Measurements from ENCODE around the gene FBXW8. TPM values are rescaled to one million over a fixed set of nuclear protein-coding genes. Genes with fewer than 3 reads are reported as not detected.

Gene FBXW8
- total and polyA plus RNA-seq, 4 donors, result 1.9 to 7.1 (median 4.9) TPM

- no peak for DNase-seq (ENCODE audit: low spot score)
- WGBS, result 98% methylated on average over 3 of the region's 3 CpGs
- H3K27ac ChIP-seq (ENCODE audit: low read depth in 1 of 2, low read length in 2 of 2), result no peak overlapping the region
- H3K27me3 ChIP-seq (ENCODE audit: control insufficient read depth in 4 of 4, insufficient read depth in 4 of 4, low read length in 3 of 4), result no peaks in the 10 kb centered on the region
- TF ChIP-seq HNF4A (conservative IDR thresholded peaks at IDR 0.05) (no peak), MAX (IDR thresholded peaks at IDR 0.05) (no peak), GABPA (IDR thresholded peaks at IDR 0.05 in 1 of 2, conservative IDR thresholded peaks at IDR 0.05 in 1 of 2) (no peak), JUND (IDR thresholded peaks at IDR 0.05) (no peak), RAD21 (IDR thresholded peaks at IDR 0.05) (no peak), SP1 (IDR thresholded peaks at IDR 0.05) (no peak), TAF1 (conservative IDR thresholded peaks at IDR 0.05) (no peak), EGR1 (IDR thresholded peaks at IDR 0.05; ENCODE audit: low read depth in 2 of 2) (no peak)
- TF ChIP-seq, protein P1, sequence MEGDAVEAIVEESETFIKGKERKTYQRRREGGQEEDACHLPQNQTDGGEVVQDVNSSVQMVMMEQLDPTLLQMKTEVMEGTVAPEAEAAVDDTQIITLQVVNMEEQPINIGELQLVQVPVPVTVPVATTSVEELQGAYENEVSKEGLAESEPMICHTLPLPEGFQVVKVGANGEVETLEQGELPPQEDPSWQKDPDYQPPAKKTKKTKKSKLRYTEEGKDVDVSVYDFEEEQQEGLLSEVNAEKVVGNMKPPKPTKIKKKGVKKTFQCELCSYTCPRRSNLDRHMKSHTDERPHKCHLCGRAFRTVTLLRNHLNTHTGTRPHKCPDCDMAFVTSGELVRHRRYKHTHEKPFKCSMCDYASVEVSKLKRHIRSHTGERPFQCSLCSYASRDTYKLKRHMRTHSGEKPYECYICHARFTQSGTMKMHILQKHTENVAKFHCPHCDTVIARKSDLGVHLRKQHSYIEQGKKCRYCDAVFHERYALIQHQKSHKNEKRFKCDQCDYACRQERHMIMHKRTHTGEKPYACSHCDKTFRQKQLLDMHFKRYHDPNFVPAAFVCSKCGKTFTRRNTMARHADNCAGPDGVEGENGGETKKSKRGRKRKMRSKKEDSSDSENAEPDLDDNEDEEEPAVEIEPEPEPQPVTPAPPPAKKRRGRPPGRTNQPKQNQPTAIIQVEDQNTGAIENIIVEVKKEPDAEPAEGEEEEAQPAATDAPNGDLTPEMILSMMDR (IDR thresholded peaks at IDR 0.05; ENCODE audit: low read depth, low read length, missing input control), result no peak
- TF ChIP-seq, protein P2, sequence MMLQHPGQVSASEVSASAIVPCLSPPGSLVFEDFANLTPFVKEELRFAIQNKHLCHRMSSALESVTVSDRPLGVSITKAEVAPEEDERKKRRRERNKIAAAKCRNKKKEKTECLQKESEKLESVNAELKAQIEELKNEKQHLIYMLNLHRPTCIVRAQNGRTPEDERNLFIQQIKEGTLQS (IDR thresholded peaks at IDR 0.05), result no peak
- no peak overlapping the region for H3K4me3 ChIP-seq (ENCODE audit: low read depth in 1 of 3, low read length in 3 of 3)
- H3K9ac ChIP-seq (ENCODE audit: low read depth in 1 of 2, low read length in 2 of 2), result no peak overlapping the region
- H3K36me3 ChIP-seq (ENCODE audit: control insufficient read depth in 4 of 4, insufficient read depth in 3 of 4, low read depth in 1 of 4, low read length in 3 of 4), result peaks cover 0 to 6% (median 1%) of the 10 kb centered on the region in 4 donors
- no peaks in the 10 kb centered on the region for H3K9me3 ChIP-seq (ENCODE audit: control insufficient read depth in 4 of 4, low read length in 3 of 4)
- no peaks in the 10 kb centered on the region for H3K4me1 ChIP-seq (ENCODE audit: control insufficient read depth in 4 of 4, insufficient read depth in 4 of 4, low read length in 3 of 4)
Observed at GRCh38 chr12:116975779-116976393, 65.1 kb downstream of the FBXW8 start.

DNA sequence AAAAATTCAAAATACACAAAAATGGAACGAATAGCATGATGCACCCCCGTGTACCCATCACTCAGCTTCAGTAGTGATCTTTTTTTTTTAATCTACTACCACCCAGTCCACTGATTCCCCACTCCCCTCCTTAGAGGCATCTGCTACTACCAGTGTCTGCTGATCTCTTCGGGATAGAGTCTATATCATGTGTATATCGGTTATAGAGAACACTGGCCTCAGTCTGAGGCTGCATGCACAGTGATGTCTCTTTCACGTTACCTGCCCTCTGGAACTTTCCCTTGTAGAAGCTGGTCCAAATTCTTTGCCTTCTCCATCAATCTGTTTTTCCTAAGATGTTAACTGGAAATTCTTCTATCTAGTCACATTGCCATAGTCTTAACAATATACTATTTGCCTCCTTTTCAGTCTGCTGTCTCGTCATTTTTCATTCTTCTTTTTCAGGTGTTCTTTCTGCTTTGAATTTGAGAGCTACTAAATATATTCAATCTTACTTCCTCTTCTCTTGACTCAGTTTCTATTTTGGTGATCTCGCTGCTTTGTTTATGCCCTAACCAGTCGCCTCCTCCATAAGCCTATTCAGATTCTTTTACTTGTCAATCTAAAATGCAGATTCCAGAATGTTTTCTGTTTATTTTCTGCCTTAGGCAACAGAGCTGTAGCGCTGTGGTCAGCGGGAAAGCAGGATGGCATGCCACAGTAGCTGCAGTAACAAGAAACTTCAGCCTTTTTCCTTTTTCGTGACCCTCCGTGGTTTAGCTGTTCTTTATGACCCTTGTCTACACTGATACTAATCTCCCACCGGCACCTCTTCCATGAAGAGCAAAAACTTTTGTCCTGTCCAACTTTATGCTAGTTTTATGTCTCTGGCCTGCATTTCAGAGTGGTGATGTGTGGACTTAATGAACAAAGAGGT lies 67.0 kb downstream of the FBXW8 start:
- 93% methylated on average over 13 of the region's 13 CpGs for WGBS
- TF ChIP-seq, protein P2 (IDR thresholded peaks at IDR 0.05), result no peak
- TF ChIP-seq HNF4G (IDR thresholded peaks at IDR 0.05) (no peak), GABPA (IDR thresholded peaks at IDR 0.05 in 1 of 2, conservative IDR thresholded peaks at IDR 0.05 in 1 of 2) (no peak), YY1 (IDR thresholded peaks at IDR 0.05) (no peak), JUND (IDR thresholded peaks at IDR 0.05) (no peak), FOXA2 (IDR thresholded peaks at IDR 0.05) (no peak), SP1 (IDR thresholded peaks at IDR 0.05) (no peak), NR2F2 (IDR thresholded peaks at IDR 0.05) (no peak), FOXA1 (IDR thresholded peaks at IDR 0.05) (no peak), MAX (IDR thresholded peaks at IDR 0.05) (no peak), RAD21 (IDR thresholded peaks at IDR 0.05) (no peak), EGR1 (IDR thresholded peaks at IDR 0.05; ENCODE audit: low read depth in 2 of 2) (no peak), HNF4A (conservative IDR thresholded peaks at IDR 0.05) (no peak), RXRA (IDR thresholded peaks at IDR 0.05) (no peak), TAF1 (conservative IDR thresholded peaks at IDR 0.05) (no peak)
- TF ChIP-seq, protein P3, sequence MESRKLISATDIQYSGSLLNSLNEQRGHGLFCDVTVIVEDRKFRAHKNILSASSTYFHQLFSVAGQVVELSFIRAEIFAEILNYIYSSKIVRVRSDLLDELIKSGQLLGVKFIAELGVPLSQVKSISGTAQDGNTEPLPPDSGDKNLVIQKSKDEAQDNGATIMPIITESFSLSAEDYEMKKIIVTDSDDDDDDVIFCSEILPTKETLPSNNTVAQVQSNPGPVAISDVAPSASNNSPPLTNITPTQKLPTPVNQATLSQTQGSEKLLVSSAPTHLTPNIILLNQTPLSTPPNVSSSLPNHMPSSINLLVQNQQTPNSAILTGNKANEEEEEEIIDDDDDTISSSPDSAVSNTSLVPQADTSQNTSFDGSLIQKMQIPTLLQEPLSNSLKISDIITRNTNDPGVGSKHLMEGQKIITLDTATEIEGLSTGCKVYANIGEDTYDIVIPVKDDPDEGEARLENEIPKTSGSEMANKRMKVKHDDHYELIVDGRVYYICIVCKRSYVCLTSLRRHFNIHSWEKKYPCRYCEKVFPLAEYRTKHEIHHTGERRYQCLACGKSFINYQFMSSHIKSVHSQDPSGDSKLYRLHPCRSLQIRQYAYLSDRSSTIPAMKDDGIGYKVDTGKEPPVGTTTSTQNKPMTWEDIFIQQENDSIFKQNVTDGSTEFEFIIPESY (IDR thresholded peaks at IDR 0.05), result no peak
- TF ChIP-seq, protein P1 (IDR thresholded peaks at IDR 0.05; ENCODE audit: low read depth, low read length, missing input control), result no peak
- TF ChIP-seq, protein P4, sequence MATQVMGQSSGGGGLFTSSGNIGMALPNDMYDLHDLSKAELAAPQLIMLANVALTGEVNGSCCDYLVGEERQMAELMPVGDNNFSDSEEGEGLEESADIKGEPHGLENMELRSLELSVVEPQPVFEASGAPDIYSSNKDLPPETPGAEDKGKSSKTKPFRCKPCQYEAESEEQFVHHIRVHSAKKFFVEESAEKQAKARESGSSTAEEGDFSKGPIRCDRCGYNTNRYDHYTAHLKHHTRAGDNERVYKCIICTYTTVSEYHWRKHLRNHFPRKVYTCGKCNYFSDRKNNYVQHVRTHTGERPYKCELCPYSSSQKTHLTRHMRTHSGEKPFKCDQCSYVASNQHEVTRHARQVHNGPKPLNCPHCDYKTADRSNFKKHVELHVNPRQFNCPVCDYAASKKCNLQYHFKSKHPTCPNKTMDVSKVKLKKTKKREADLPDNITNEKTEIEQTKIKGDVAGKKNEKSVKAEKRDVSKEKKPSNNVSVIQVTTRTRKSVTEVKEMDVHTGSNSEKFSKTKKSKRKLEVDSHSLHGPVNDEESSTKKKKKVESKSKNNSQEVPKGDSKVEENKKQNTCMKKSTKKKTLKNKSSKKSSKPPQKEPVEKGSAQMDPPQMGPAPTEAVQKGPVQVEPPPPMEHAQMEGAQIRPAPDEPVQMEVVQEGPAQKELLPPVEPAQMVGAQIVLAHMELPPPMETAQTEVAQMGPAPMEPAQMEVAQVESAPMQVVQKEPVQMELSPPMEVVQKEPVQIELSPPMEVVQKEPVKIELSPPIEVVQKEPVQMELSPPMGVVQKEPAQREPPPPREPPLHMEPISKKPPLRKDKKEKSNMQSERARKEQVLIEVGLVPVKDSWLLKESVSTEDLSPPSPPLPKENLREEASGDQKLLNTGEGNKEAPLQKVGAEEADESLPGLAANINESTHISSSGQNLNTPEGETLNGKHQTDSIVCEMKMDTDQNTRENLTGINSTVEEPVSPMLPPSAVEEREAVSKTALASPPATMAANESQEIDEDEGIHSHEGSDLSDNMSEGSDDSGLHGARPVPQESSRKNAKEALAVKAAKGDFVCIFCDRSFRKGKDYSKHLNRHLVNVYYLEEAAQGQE (IDR thresholded peaks at IDR 0.05), result no peak
- no peak overlapping the region for H3K4me3 ChIP-seq (ENCODE audit: low read depth in 1 of 3, low read length in 3 of 3)
- no peaks in the 10 kb centered on the region for H3K9me3 ChIP-seq (ENCODE audit: control insufficient read depth in 4 of 4, low read length in 3 of 4)
- H3K4me1 ChIP-seq (ENCODE audit: control insufficient read depth in 4 of 4, insufficient read depth in 4 of 4, low read length in 3 of 4), result no peaks in the 10 kb centered on the region
- H3K36me3 ChIP-seq (ENCODE audit: control insufficient read depth in 4 of 4, insufficient read depth in 3 of 4, low read depth in 1 of 4, low read length in 3 of 4), result peaks cover 0 to 5% (median 0%) of the 10 kb centered on the region in 4 donors
- H3K9ac ChIP-seq (ENCODE audit: low read depth in 1 of 2, low read length in 2 of 2), result no peak overlapping the region
- no peak overlapping the region for H3K27ac ChIP-seq (ENCODE audit: low read depth in 1 of 2, low read length in 2 of 2)
- H3K27me3 ChIP-seq (ENCODE audit: control insufficient read depth in 4 of 4, insufficient read depth in 4 of 4, low read length in 3 of 4), result no peaks in the 10 kb centered on the region
- DNase-seq (ENCODE audit: low spot score), result no peak

Measured in liver (tissue), 9 donors.